Measurements from ENCODE around the gene ADAMTSL2.

Gene ADAMTSL2

DNA sequence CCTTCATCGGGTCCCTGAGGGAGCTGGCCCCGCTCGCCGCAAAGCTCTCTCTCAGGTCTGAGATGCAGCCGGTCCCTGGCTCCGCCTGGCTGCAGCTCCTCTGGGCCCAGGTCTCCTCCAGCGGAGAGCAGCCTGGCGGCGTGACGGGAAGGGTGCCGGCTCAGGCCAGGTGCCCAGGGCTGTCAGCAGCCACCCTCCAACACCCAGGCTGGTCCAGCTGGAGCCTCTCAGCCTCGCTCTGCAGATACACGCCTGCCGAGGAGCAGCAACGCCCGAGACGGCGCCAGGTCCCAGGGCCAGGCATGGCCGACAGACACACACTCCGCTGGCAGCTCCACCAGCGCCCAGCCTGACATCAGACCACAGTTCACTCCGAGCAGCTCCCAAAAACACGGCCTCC lies 49.1 kb downstream of the ADAMTSL2 start:
- no peak for ATAC-seq
- Mint-ChIP-seq H3K36me3 (ENCODE audit: low read depth) (no peaks in the 10 kb centered on the region), H3K27me3 (peaks cover 32% of the 10 kb centered on the region), H3K27ac (no peak overlapping the region), H3K9me3 (peaks cover 4% of the 10 kb centered on the region), H3K4me3 (no peak overlapping the region), H3K4me1 (peaks cover 1% of the 10 kb centered on the region)
- DNase-seq = no peak

GRCh38 chr9:133584167-133584558 lies 49.7 kb downstream of the ADAMTSL2 start:
- Mint-ChIP-seq H3K4me3 (no peak overlapping the region), H3K27me3 (peaks cover 31% of the 10 kb centered on the region), H3K9me3 (peaks cover 4% of the 10 kb centered on the region), H3K36me3 (ENCODE audit: low read depth) (no peaks in the 10 kb centered on the region), H3K4me1 (peaks cover 1% of the 10 kb centered on the region), H3K27ac (no peak overlapping the region)
- ATAC-seq (no peak), DNase-seq (no peak)

GRCh38 chr9:133584559-133585476 lies 50.3 kb downstream of the ADAMTSL2 start:
- peaks cover 4% of the 10 kb centered on the region for H3K9me3 Mint-ChIP-seq
- no peak overlapping the region for H3K4me3 Mint-ChIP-seq
- no peak for DNase-seq
- H3K36me3 Mint-ChIP-seq (ENCODE audit: low read depth) = no peaks in the 10 kb centered on the region
- peaks cover 26% of the 10 kb centered on the region for H3K27me3 Mint-ChIP-seq
- no peak for ATAC-seq
- H3K27ac Mint-ChIP-seq = no peak overlapping the region
- peaks cover 1% of the 10 kb centered on the region for H3K4me1 Mint-ChIP-seq

GRCh38 chr9:133585481-133586351 lies 51.2 kb downstream of the ADAMTSL2 start:
- Mint-ChIP-seq H3K4me3 (no peak overlapping the region), H3K4me1 (peaks cover 1% of the 10 kb centered on the region), H3K27ac (no peak overlapping the region), H3K36me3 (ENCODE audit: low read depth) (no peaks in the 10 kb centered on the region), H3K27me3 (peaks cover 19% of the 10 kb centered on the region), H3K9me3 (peaks cover 4% of the 10 kb centered on the region)
- no peak for DNase-seq
- ATAC-seq = no peak

- DNase-seq (no peak), ATAC-seq (no peak)
- Mint-ChIP-seq H3K36me3 (ENCODE audit: low read depth) (no peaks in the 10 kb centered on the region), H3K27me3 (peaks cover 19% of the 10 kb centered on the region), H3K4me3 (no peak overlapping the region), H3K9me3 (peaks cover 4% of the 10 kb centered on the region), H3K4me1 (peaks cover 1% of the 10 kb centered on the region), H3K27ac (no peak overlapping the region)
Measured at GRCh38 chr9:133587051-133587450, 52.5 kb downstream of the ADAMTSL2 start.

DNA sequence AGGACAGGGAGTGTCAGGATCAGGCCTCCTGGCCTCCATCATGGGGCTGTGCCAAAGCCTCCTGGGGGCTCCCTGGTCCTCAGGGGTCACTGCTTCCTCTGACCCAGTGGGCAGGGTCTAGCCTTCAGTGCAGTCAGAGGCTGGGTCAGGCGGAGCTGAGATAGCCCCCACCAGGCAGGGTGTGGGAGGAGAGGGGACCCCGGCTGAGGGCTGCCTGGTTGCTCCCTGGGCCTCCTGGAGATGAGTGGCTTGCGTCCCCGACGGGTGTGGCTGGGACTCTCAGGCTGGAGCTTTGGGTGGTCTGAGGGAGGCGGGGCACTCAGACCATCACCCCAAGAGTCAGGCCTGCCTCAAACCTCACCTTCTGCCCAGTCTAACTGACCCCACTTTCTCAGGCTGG lies 53.0 kb downstream of the ADAMTSL2 start:
- no peaks in the 10 kb centered on the region for H3K36me3 Mint-ChIP-seq (ENCODE audit: low read depth)
- H3K4me3 Mint-ChIP-seq = no peak overlapping the region
- H3K9me3 Mint-ChIP-seq = peaks cover 4% of the 10 kb centered on the region
- DNase-seq (no peak), ATAC-seq (no peak)
- H3K27me3 Mint-ChIP-seq = peaks cover 19% of the 10 kb centered on the region
- peaks cover 1% of the 10 kb centered on the region for H3K4me1 Mint-ChIP-seq
- H3K27ac Mint-ChIP-seq = no peak overlapping the region

DNA sequence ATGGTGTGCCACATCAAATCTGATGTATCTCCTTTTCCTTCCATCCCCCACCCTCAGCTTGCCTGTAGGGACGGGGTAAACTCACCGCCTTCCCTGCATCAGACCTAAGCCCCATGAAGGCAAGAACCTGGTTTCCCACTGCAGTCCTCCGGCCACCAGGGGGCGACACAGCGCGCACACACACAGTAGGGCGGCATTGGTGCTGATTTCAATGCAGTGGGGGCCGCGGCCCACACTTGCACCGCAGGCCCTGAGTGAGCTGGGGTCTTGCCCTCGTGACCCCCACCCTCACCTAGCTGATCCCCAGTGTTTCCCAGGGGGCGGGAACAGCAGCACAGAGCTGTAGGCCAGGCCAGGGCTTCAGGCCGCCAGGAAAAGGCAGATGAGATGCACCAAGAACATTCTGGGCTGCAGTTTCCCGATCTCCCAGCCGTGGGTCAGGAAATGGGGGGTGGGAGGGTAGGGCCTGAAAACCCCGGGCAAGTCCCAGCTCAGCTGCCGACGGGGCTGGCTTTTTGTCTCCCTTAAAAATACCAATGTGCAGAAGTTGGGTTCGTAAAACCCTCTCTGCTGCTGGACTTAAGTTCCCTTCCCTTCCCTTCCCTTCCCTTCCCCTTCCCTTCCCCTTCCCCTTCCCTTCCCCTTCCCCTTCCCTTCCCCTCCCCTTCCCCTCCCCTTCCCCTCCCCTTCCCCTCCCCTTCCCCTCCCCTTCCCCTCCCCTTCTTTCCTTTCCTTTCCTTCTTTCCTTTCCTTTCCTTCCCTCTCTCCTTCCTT lies 55.1 kb downstream of the ADAMTSL2 start:
- H3K27me3 Mint-ChIP-seq = peaks cover 10% of the 10 kb centered on the region
- no peak overlapping the region for H3K4me3 Mint-ChIP-seq
- H3K9me3 Mint-ChIP-seq = peaks cover 4% of the 10 kb centered on the region
- DNase-seq = peak; percentile 66
- no peaks in the 10 kb centered on the region for H3K36me3 Mint-ChIP-seq (ENCODE audit: low read depth)
- peaks cover 1% of the 10 kb centered on the region for H3K4me1 Mint-ChIP-seq
- no peak overlapping the region for H3K27ac Mint-ChIP-seq
- no peak for ATAC-seq

DNA sequence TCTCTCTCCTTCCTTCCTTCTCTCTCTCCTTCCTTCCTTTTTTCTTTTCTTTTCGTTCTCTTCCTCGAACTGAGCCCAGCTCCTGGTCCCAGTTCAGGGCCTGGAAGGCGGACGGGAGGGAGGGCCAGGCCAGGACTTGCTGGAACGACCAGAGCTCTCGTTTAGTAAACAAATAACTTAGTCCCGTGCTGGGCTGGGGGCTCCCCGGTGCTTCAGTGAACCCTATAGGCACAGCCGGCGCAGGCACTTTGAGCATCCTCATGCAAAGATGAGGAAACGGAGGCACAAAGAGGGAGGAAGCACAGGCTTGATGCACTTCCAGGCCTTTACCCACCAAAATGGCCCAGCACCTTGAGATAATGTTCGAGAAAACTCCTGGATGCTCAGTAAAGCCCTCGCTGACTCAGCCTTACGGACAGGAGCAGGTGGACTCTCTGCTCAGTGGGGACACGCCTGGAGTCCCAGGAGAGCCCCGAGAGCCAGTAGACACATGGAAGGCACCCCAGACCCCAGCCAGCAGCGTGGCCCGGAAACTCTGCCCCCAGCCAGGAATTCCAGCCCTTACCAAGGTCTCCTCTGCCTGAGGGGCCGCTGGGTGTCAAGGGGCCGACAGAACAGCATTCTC lies 55.8 kb downstream of the ADAMTSL2 start:
- no peak for DNase-seq
- Mint-ChIP-seq H3K27ac (no peak overlapping the region), H3K4me3 (no peak overlapping the region), H3K27me3 (peaks cover 8% of the 10 kb centered on the region), H3K36me3 (ENCODE audit: low read depth) (no peaks in the 10 kb centered on the region), H3K9me3 (peaks cover 4% of the 10 kb centered on the region), H3K4me1 (no peaks in the 10 kb centered on the region)
- no peak for ATAC-seq

GRCh38 chr9:133591116-133591910 lies 56.8 kb downstream of the ADAMTSL2 start:
- no peaks in the 10 kb centered on the region for H3K4me1 Mint-ChIP-seq
- H3K9me3 Mint-ChIP-seq = peaks cover 4% of the 10 kb centered on the region
- ATAC-seq = no peak
- no peak overlapping the region for H3K27ac Mint-ChIP-seq
- no peak for DNase-seq
- H3K27me3 Mint-ChIP-seq = peaks cover 2% of the 10 kb centered on the region
- no peaks in the 10 kb centered on the region for H3K36me3 Mint-ChIP-seq (ENCODE audit: low read depth)
- H3K4me3 Mint-ChIP-seq = no peak overlapping the region

DNA sequence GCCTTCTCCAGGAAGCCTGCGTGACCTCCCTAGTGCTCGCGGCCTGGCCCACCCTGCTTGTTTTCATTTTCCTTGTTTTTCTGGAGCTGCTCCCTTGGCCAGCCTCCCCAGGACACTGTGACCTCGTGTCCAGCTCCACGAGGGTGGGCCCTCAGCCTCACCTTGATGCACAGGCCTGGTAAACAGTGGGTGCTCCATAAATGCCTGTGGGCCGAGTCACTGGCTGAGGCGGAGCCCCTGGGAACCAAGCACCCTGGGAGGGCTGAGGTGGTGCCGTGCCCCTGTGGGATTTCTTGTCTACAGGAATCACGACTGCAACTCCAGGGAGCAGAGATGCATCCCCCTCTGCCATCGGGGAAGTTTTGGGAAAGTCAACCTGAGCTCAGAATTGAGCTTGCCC lies 57.5 kb downstream of the ADAMTSL2 start:
- ATAC-seq = no peak
- Mint-ChIP-seq H3K27ac (no peak overlapping the region), H3K36me3 (ENCODE audit: low read depth) (no peaks in the 10 kb centered on the region), H3K4me1 (no peaks in the 10 kb centered on the region), H3K27me3 (peaks cover 2% of the 10 kb centered on the region), H3K9me3 (peaks cover 7% of the 10 kb centered on the region), H3K4me3 (no peak overlapping the region)
- no peak for DNase-seq

DNA sequence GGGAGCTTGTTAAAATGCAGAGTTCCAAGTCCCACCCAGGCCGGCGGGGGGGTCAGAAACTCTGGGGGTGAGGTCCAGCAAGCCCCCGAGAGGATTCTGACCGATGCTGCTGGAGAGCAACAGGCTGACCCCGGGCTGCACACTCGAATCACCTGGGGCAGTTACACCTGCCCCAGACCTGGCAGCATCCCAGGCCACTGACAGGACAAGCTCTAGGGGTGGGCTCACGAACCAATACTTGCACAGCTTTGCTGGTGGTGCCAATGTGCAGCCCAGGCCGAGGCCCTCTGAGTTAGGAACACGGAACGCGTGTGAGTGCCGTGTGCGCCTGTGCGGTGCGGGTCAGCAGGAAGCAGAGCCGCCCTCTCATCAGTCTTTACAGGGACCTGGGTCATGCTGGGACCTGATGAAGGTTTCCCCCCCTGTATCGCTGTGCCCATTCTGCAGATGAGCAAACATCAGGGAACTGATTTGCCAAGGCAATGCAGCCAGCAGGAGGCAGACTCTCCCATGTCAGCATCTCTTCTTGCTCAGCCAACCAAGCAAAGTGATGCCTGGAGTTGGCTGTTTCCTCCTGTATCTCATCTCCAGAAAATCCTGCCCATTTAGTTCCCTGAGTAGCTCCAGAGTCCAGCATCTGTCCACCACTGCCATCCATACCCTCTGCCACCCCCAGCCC lies 58.4 kb downstream of the ADAMTSL2 start:
- H3K9me3 Mint-ChIP-seq = peaks cover 16% of the 10 kb centered on the region
- H3K27me3 Mint-ChIP-seq = peaks cover 2% of the 10 kb centered on the region
- no peak overlapping the region for H3K4me3 Mint-ChIP-seq
- H3K27ac Mint-ChIP-seq = no peak overlapping the region
- H3K4me1 Mint-ChIP-seq = no peaks in the 10 kb centered on the region
- no peak for ATAC-seq
- no peak for DNase-seq
- H3K36me3 Mint-ChIP-seq (ENCODE audit: low read depth) = peaks cover 5% of the 10 kb centered on the region

DNA sequence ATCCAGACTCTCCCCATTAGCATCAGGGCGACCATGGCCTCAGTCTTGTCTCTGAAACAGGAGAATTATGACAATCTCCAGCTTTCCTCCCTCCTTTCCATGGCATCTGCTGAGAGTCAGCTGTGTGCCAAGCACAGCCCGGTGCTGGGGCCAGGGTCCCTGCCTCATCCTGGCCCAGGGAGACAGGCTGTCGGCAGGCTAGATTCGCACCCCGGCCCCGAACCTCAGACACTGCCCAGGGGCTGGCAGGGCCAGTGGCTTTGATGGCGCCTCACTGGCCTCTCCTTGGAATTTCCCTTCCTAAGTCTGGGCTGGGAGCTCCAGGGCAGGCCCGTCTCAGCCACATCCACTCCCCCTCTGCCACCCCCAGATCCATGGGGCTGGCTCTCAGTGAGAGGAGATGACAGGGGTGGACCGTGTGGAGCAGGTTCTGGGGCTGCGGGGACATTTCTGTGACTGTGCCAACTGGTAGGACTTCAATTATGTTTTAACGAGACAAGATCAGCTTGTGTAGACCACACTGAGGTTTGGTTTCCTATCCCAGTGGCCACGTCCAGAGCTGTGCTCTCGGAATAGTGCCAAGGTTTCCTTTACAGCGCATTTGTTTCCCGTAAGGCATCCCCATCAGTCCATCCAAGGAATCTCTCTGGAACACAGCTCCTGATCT lies 59.2 kb downstream of the ADAMTSL2 start:
- Mint-ChIP-seq H3K27ac (no peak overlapping the region), H3K4me1 (no peaks in the 10 kb centered on the region), H3K36me3 (ENCODE audit: low read depth) (peaks cover 5% of the 10 kb centered on the region), H3K4me3 (no peak overlapping the region), H3K9me3 (peaks cover 15% of the 10 kb centered on the region), H3K27me3 (peaks cover 2% of the 10 kb centered on the region)
- DNase-seq = no peak
- no peak for ATAC-seq
